ENCODE data around the gene PTPN1. TPM values are rescaled to one million over a fixed set of nuclear protein-coding genes. Genes with fewer than 3 reads are reported as not detected.

PTPN1 gene
- total RNA-seq, 4 donors from 2014 or later, result 20.5 to 28.8 (median 24.9) TPM

DNA sequence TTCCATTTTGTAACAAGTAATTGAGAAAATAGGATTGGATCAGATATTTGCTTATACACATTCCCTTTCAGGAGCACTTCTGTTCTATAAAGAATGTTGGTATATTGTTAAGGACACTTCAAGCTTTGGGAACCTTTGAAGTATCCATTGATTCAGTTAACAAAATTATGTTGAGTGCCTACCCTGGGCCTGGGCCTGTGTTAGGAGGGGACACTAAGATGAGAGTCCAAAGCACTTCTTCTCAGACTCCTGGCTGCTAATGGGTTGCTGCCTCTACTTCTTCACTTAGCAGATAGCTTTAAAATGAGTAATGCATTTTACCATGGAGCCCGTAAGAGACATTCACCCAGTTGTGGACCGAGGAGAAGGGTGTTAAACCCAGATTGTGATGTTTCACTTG lies 40.3 kb downstream of the PTPN1 start:
- no peak for DNase-seq
- TF ChIP-seq POLR2A (IDR thresholded peaks at IDR 0.05), result no peak
- TF ChIP-seq, protein P1, sequence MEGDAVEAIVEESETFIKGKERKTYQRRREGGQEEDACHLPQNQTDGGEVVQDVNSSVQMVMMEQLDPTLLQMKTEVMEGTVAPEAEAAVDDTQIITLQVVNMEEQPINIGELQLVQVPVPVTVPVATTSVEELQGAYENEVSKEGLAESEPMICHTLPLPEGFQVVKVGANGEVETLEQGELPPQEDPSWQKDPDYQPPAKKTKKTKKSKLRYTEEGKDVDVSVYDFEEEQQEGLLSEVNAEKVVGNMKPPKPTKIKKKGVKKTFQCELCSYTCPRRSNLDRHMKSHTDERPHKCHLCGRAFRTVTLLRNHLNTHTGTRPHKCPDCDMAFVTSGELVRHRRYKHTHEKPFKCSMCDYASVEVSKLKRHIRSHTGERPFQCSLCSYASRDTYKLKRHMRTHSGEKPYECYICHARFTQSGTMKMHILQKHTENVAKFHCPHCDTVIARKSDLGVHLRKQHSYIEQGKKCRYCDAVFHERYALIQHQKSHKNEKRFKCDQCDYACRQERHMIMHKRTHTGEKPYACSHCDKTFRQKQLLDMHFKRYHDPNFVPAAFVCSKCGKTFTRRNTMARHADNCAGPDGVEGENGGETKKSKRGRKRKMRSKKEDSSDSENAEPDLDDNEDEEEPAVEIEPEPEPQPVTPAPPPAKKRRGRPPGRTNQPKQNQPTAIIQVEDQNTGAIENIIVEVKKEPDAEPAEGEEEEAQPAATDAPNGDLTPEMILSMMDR (IDR thresholded peaks at IDR 0.05), result no peak
- H3K4me3 ChIP-seq (replicated peaks in 1 of 3), result no peak overlapping the region
- WGBS, 2 donors, result 53 to 59% methylated on average over 2 of the region's 2 CpGs
- H3K4me1 ChIP-seq, result peaks cover 25 to 45% of the 10 kb centered on the region in 2 donors
- H3K36me3 ChIP-seq, result no peaks in the 10 kb centered on the region
- intact Hi-C loops (cut with DNase I), result no loop called here
- peak overlapping the region in 2 of 3 donors; percentile 30 to 50 for H3K27ac ChIP-seq
- H3K9me3 ChIP-seq, result no peaks in the 10 kb centered on the region
- H3K27me3 ChIP-seq, result no peaks in the 10 kb centered on the region

DNA sequence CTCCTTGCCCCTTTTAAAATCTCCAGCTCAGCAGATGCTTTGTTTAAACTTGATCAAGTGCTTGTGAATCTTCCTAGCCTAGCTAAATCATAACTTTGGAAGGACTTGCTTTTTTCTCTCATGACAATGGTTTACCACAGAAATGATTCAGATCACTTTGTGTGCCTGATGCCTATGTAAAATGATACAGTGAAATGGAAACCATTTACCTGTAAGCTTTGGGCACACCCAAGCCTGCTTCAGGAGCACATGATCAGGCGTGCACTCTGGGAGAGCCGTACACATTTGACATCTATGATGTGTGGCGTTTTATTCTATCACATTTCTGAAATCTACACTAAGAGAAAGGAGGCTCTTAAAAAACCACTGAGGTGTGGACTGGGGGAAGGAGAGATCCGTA lies 41.1 kb downstream of the PTPN1 start:
- 40 to 43% methylated on average over 4 of the region's 4 CpGs for WGBS, 2 donors
- H3K9me3 ChIP-seq, result no peaks in the 10 kb centered on the region
- no peaks in the 10 kb centered on the region for H3K27me3 ChIP-seq
- no peak for DNase-seq
- H3K27ac ChIP-seq, result peak overlapping the region; percentile 19 to 50 (median 30)
- peaks cover 25 to 45% of the 10 kb centered on the region in 2 donors for H3K4me1 ChIP-seq
- no peaks in the 10 kb centered on the region for H3K36me3 ChIP-seq
- TF ChIP-seq POLR2A (IDR thresholded peaks at IDR 0.05), result no peak
- TF ChIP-seq, protein P1 (IDR thresholded peaks at IDR 0.05), result no peak
- intact Hi-C loops (cut with DNase I), result no loop called here
- H3K4me3 ChIP-seq (replicated peaks in 1 of 3), result no peak overlapping the region

DNA sequence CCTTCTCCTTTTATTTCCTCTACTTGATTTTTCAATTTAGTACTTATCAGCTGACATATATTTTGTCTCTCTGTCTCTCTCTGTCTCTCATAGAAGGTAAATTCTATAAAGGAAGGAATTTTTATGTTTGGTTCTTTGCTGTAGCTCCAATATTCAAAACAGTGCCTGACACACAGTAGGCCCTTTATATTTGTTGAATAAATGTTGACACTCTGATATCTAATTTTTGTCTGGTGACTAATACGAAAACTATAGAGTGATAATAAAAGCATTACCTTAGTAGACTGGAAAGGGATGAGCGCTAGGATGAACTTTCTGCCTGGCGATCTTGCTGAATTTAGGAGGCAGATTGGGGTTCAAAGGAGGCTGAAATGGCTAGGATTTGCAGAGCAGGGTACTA lies 42.8 kb downstream of the PTPN1 start:
- TF ChIP-seq, protein P1 (IDR thresholded peaks at IDR 0.05), result no peak
- no peak for TF ChIP-seq POLR2A (IDR thresholded peaks at IDR 0.05)
- Histone ChIP-seq H3K27ac (no peak overlapping the region), H3K36me3 (no peaks in the 10 kb centered on the region), H3K4me3 (replicated peaks in 1 of 3) (no peak overlapping the region), H3K27me3 (no peaks in the 10 kb centered on the region), H3K9me3 (no peaks in the 10 kb centered on the region), H3K4me1 (peaks cover 25 to 39% of the 10 kb centered on the region in 2 donors)
- 97% methylated on average over 3 of the region's 3 CpGs for WGBS, 2 donors
- no peak for DNase-seq
- intact Hi-C loops (cut with DNase I), result no loop called here

DNA sequence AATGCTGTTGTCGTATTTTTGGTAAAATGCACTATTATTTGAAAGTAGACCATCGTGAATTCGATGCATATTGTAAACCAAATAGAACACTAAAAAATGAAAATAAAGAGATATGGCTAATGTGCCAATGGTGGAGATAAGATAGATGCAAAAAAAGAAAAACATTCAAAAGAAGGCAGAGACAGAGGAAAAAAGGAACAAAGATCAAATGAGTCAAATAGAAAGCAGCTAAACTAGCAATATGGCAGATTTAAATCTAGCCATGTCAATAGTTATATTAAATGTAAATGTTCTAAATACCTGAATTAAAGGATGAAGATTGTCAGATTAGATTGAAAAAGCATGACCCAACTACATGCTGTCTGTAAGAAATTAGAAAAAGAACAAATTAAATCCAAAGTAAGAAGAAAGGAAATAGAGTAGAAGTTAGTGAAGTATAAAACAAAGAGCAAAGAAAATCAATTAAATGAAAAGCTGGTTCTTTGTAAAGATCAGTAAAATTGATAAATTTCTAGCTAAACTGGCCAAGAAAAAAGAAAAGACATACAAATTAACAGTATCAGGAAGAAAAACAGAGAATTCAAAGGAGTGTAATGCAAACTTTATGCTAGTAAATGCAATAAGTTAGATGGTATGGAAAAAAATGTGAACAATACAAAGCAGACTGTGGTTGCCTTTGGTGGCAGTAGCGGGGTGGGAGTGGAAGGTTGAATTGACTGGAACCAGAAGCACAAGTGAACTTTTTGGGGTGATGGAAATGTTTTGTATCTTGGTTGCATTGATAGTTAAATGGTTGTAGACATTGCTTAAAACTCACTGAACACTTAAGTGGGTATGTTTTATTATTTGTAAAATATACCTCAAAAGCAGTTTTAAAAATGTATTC lies 44.8 kb downstream of the PTPN1 start:
- TF ChIP-seq, protein P1 (IDR thresholded peaks at IDR 0.05), result no peak
- TF ChIP-seq POLR2A (IDR thresholded peaks at IDR 0.05), result no peak
- WGBS, 2 donors, result 96 to 97% methylated on average over 4 of the region's 4 CpGs
- Histone ChIP-seq H3K27me3 (no peaks in the 10 kb centered on the region), H3K9me3 (no peaks in the 10 kb centered on the region), H3K36me3 (no peaks in the 10 kb centered on the region), H3K4me3 (replicated peaks in 1 of 3) (no peak overlapping the region), H3K27ac (no peak overlapping the region), H3K4me1 (peaks cover 23 to 32% of the 10 kb centered on the region in 2 donors)
- intact Hi-C loops (cut with DNase I), result no loop called here
- no peak for DNase-seq

- H3K4me3 ChIP-seq (replicated peaks in 1 of 3), result no peak overlapping the region
- no peaks in the 10 kb centered on the region for H3K9me3 ChIP-seq
- no peaks in the 10 kb centered on the region for H3K36me3 ChIP-seq
- H3K4me1 ChIP-seq, result peaks cover 20 to 32% of the 10 kb centered on the region in 2 donors
- no peak for TF ChIP-seq POLR2A (IDR thresholded peaks at IDR 0.05)
- TF ChIP-seq, protein P1 (IDR thresholded peaks at IDR 0.05), result no peak
- WGBS, 2 donors, result 94 to 95% methylated on average over 5 of the region's 5 CpGs
- no peaks in the 10 kb centered on the region for H3K27me3 ChIP-seq
- intact Hi-C loops (cut with DNase I), result no loop called here
- DNase-seq, result no peak
- no peak overlapping the region for H3K27ac ChIP-seq
These were observed 45.5 kb downstream of the PTPN1 start for GRCh38 chr20:50555662-50556061.

Measured in thyroid gland (tissue), 4 donors.